ENCODE results near the gene PRM3.

PRM3 gene

DNA sequence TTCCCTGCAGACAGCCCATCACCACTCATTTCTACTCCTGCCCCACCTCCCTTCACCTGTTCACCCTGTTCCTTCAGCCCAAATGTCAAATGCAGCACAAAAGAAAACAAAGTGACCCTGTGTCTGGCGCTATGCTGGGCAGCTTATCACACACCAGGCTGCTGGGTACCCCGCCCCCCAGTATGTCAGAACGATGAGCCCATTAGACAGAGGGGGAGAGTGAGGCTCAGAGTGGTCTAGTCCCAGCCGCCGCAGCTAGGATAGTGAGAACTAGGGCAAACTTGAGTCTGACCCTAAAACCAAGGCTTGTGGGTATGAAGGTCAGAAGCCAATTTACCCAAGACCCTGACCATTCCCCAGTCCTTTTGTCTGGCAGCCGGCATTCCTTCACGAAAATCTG lies 8.3 kb downstream of the PRM3 start:
- no peak overlapping the region for H3K4me3 ChIP-seq (ENCODE audit: low read length)
- no peak for DNase-seq (ENCODE audit: low read depth, low spot score)

DNA sequence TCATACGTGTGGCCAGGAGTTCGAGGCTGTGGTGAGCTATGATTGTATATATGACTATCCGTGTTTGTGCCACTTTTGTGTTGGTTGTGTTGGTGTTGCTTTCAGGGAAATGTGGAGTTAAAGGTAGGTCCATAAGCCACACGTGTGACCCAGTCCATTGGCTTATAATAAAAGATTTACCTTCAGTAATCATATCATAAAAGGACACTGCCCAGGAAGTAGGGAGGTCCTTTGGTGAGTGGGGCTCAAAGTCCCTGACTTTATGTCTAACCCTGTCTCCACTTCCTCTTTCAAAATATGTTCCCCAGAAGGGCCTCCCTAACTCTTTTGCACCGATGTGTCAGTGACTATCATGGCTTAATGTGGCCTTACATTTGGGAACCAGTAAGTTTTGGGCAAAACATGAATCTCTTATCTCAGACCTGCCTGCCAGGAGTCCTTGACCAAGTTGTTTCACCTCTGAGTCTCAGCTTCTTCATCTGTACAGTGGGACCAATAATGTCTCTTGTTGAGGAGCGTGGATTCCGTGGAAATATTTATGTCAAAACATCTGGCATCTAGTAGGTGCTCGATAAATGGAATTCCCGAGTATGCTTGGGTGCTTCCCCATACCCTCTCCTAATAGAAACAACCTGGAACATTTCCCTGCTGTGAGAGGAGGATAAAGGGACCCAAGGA lies 9.1 kb downstream of the PRM3 start:
- no peak for DNase-seq (ENCODE audit: low read depth, low spot score)

DNA sequence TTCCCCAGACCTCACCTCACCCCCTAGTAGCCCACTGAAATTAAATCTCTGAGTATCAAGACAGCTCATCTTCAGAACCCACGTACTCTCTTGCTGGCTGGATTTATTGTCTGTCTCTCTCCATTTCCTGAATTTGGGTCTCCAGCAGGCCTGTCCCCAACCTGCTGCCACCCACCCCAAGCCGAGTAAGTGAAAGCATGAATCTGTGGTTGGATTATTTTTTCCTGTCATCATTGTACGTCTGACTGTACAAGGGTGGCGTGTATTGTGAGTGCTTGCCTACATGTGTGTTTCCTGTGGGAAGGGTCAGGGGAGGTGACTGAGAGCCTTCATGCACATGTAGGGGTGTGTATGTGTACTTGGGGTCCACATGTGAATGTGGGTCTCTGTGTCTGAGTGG lies 9.7 kb downstream of the PRM3 start:
- no peak overlapping the region for H3K4me3 ChIP-seq (ENCODE audit: low read length)
- peak; percentile 27 for DNase-seq (ENCODE audit: low read depth, low spot score)

More for the DNA sequence above, 9.1 kb downstream of the PRM3 start:
- no peak overlapping the region for H3K4me3 ChIP-seq (ENCODE audit: low read length)

DNA sequence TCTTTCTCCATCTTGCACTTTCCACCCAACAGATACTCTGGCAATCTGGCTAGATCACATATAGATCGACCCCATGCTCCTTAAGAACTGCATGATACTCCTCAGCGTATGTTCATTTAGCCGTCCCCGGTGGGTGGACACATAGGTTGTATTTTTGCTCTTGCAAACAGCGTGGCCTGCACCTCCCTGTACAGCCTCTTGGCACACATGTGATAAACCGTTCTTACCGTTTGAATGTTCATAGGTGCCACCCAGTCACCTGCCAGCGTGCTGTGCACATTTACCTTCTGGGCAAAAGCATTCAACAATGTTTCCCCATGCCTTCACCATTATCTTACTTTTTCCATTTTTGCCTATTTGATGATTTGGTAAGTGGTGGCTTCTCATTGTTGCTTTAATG lies 10.5 kb downstream of the PRM3 start:
- no peak for DNase-seq (ENCODE audit: low read depth, low spot score)
- no peak overlapping the region for H3K4me3 ChIP-seq (ENCODE audit: low read length)

DNA sequence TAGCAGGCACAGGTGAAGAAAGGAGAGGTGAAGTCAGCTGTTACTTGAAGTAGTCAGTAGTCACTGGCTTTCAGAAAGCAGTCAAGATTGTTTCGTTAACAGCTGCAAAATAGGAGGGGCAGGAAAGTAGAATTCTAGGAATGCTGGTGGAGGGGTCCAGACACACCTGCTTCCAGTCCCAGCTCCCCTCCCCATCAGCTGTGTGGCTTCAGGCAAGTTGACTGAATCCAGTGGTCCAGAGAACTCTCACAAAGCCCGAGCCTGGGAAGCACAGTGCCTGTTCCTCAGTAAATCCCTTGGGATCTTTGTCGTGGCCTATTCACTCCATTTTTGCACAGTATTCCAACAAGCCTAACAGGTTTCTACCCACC lies 12.8 kb downstream of the PRM3 start:
- no peak for DNase-seq (ENCODE audit: low read depth, low spot score)

DNA sequence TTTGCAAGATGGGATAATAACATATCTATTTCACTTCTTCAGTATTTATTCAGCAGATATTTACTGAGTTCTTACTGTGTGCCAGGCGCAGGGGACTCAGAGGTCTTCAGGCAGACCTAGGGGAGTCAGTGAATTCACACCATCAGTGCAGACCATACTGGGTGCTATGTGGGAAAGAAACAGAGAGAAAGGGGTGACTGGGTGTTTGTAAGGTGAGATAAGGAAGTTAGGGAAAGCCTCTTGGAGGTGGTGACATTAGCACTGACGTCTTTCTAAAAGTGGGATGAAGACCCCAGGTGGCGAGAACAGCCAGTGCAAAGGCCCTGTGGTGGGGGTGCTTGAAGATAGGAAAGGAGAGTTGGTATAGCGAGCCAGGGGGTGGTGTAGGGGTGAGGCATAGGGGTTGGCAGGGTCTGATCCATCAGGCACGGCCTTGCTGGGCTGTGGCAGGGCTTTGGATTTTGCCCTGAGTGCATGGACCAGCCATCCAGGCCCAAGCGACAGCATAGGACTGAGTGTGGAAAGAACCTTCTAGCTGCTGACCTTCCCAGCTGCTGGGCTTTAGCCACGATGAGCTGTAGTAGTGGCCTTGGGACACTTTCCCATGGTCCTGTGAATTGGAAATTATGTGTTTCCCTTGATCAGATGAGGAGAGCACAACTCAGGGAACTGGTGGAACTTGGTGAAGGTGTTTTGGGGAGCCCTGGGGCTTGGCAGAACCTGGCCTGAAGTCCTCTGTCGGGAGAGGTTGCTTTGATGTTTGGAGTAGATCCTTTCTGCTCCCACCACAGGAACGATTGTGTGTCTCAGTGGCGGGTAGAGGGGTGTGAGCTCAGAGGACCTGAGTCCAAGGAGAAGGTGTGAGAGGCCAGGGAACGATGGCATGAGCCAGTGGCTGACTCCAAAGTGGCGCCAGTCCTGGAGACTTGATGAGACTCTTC lies 13.5 kb downstream of the PRM3 start:
- DNase-seq (ENCODE audit: low read depth, low spot score): no peak
- no peak overlapping the region for H3K4me3 ChIP-seq (ENCODE audit: low read length)

More for the DNA sequence above, 12.8 kb downstream of the PRM3 start:
- no peak overlapping the region for H3K4me3 ChIP-seq (ENCODE audit: low read length)

DNA sequence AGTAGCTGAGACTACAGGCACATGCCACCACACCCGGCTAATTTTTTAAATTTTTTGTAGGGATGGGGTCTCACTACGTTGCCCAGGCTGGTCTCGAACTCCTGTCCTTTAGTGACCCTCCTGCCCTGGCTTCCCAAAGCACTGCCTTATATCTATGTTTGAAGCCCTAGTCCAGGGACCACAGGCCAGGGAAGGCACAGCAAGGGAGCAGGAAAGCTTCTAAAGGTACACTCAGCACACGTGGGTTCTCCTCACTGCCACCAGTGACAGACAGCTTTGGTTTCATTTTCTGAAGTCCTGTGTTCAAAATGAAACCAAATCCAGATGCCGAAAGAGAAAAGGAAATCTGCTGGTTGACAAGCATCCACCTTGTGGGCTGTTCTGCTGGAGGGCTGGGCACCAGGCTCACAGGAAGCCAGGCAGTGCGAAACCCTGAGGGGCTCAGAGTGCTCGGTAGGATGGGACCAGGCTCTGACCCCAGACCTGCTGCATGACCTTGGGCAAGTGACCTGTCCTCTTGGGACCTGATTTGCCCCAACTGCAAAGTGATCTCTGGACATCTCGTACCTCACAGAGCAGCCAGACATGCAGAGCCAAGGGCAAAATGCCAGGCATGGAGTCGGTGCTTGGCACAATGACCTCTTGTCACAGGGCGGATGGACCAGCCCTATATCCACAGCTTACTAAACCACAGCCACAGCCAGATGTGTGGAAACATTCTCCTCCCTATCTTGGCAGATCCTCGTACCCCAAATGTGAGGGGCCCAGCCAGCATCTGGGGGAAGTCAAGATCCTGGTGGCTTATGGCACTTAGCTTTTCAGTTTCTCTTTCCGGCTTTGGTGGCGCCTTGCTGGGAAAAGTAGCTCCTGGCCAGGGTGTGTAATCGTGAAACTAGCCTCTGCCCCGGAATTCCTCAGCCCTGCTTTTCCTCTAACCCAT lies 14.6 kb downstream of the PRM3 start:
- peak; percentile 79 for DNase-seq (ENCODE audit: low read depth, low spot score)
- H3K4me3 ChIP-seq (ENCODE audit: low read length): no peak overlapping the region

DNA sequence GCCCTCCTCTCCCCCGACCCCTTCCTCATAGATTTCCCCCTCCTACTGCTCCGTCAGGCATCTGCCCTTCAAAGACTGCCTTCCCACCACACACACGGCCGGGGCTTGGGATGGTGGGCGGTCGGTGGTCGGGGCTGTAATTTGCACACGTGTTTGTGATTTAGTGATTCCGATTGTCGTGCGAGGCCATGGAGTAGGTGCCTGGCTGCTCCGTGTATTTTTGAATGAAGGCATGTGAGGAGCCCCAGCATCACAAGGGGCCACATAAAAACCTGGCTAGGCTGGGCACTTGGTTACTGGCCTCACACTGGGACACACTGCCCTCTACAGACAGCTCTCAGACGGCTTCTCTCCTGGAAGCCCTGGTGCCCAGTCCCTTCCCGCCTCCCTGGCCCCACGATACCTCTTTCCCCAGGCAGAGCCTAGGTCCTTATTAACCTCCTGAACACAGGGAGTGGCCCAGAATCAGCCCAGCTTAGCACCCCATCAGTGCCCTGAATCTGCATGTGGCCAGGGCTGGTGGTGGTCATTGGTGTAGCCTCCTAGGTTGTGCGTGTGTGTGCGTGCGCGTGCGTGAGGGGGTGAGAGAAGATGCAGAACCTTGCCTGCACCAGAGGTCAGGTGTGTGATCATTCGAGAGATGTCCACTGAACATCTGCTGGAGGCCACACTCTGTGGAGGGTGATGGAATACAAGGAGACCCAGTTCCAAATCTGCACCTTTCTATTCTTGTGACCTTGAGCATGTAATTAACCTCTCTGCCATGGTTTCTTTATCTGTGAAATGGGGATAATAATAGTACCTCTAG lies 16.1 kb downstream of the PRM3 start:
- peak overlapping the region; percentile 81 for H3K4me3 ChIP-seq (ENCODE audit: low read length)
- DNase-seq (ENCODE audit: low read depth, low spot score): peak; percentile 52

DNA sequence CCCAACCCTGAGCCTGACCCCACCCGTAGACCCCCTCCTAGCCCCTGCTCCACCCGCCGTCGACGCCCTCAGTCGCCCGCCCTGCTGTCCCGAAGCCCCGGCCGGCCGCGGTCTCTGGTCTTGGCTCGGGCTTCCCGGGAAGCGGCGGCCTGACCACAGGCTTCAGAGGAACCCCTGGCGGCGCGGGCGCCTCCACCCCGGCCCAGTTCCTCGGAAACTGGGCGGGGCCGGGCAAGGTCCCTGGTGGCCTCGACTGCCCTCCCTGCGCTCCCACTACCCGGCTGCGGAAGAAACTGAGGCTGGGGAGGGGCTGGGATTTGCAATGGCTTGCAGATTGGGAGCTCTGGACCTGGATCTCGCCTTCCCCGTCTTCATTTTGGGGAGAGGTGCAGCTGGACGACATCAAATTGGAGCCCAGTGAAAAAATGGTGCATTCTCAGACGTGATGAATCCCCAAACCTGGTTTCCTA lies 16.7 kb downstream of the PRM3 start:
- no peak for DNase-seq (ENCODE audit: low read depth, low spot score)
- H3K4me3 ChIP-seq (ENCODE audit: low read length): peak overlapping the region; percentile 81

DNA sequence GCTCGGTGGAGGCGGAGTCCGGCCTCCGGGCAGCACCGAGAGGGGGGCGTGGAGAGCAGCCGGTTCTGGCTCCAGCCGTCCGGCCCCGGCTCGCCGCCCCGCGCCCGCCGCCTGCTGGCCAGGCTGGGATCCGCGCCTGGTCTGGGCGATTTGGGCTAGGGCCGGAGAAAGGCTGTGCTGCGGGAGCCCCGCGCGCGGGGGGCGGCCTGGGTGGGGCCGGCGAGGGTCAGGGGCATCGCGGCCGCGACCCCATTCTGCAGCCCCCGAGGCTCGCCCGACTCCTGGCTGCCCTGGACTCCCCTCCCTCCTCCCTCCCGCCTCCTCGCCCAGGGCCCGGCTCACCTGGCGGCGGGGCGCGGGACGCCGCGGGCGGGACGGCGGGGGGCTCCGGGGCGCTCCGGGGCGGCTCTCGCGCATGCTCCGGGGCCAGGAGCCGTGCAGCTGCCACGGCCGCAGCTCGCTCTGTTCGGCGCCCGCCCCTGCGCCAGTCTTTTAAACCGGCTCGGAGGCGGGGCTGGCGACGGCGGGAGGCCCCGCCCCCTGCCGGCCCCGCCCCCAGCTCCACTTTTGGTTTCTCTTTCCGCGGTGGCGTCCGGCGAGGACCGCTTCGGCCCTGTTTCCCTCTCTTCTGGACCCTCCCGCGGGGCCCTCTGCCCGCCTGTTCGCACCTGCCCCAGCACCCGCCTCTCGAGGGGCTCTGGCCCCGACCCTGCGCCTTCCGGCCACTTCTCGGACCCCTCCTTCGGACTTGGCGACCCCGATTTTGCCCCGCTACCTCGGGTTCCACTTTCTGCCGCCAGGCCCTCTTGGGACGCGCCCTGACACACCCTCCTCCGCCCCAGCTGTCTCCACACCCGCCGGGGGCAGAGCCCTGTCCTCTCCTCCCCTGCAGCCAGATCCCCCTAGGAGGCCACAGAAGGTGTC lies 17.4 kb downstream of the PRM3 start, which contains the start of gene SOCS1:
Gene SOCS1, minus strand, starts transcription at position 468 of the 924 bp plus-strand sequence. CDS start 726 bp downstream, outside the sequence.
- H3K4me3 ChIP-seq (ENCODE audit: low read length): peak within 1 kb of the TSS; percentile 81
- DNase-seq (ENCODE audit: low read depth, low spot score): peak; percentile 66

DNA sequence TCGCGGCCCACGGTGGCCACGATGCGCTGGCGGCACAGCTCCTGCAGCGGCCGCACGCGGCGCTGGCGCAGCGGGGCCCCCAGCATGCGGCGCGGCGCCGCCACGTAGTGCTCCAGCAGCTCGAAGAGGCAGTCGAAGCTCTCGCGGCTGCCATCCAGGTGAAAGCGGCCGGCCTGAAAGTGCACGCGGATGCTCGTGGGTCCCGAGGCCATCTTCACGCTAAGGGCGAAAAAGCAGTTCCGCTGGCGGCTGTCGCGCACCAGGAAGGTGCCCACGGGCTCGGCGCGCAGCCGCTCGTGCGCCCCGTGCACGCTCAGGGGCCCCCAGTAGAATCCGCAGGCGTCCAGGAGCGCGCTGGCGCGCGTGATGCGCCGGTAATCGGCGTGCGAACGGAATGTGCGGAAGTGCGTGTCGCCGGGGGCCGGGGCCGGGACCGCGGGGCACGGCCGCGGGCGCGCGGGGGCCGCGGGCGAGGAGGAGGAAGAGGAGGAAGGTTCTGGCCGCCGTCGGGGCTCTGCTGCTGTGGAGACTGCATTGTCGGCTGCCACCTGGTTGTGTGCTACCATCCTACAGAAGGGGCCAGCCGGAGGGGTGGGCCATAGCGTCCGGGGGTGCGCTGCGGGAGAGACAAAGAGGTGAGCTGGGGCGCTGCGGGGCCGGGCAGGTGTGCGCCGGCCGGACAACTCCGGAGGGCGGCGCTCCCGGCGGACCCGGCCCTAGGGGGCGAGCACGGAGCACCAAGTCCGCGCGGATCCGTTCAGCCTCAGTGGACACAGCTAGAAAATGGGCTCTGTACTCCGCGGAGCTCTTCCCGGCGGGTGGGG lies 18.3 kb downstream of the PRM3 start:
- DNase-seq (ENCODE audit: low read depth, low spot score): no peak
- H3K4me3 ChIP-seq (ENCODE audit: low read length): peak overlapping the region; percentile 58

DNA sequence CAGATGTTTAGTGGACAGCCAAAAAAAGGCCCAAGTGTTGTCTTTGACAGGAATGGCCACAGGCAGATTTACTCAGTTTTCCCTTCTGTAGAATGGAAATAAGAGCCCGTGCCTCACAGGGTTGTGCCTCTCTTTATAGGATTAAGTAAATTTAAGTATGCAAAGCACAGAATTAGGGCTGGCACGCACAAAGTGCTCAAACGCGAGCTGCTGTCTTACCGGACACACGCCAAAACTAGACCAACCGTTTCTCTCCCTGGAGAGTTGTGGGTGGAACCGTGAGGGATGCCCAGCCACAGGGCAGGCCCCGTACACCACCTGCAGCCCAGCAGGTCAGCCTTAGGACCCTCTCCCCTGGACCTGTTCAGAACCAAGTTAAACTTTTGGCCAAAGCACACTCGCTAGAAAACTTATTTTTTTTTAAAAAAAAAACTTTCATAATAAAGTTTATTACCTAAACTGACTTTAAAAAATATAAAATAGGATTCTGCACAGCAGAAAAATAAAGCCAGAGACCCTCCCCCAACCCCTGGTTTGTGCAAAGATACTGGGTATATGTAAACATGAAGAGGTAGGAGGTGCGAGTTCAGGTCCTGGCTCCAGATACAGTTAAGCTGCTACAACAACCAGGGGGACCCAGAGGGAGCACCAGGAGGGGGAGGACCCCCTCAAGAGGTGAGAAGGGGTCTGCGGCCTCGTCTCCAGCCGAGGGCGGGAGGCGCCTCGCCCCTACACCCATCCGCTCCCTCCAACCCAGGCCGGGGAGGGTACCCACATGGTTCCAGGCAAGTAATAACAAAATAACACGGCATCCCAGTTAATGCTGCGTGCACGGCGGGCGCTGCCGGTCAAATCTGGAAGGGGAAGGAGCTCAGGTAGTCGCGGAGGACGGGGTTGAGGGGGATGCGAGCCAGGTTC lies 19.2 kb downstream of the PRM3 start:
- DNase-seq (ENCODE audit: low read depth, low spot score): no peak
- H3K4me3 ChIP-seq (ENCODE audit: low read length): no peak overlapping the region

DNA sequence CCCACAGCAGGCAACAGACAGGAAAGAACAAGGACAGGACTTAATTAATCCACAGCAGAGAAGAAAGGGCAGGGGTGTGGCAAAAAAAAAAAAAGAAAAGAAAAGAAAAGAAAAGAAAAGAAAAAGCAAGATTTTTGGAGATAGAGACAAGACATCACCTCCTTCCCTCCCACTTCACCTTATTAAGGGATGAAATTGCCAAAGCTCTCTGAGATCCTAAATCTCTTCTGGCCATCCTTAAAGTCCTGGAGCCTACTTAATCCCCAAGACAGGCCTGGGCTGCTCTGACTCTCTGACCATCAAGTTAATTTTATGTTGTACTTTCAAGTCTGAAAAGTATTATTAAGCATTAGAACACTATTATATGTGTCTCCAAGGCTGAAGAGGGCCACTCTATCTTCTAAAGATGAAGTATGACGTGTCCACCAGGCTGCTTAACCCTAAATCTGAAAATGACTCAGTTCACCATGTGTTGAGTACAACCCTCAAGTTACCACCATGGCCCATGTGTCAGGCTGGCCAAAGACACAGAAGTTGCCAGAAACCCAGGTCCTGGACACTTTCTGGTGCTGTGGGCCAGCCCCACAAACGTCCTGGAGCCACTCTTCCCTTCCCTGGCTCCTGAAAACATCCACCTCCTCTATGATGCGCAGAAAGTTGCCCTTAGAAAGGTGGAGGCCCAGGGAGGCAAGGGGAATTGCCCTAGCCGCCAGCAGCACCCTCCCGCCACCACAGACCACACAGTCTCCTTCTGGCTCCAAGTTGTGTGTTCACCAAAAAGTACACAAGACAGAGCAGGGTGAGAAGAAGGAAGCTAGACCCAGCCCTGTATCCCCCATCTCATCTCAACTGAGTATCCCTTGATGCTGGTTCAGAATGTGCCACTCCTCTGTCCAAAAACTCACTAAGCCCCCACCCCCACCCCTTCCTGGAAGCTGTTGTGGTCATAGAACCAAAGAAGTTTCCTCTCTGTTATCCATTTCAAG lies 20.1 kb downstream of the PRM3 start:
- no peak overlapping the region for H3K4me3 ChIP-seq (ENCODE audit: low read length)
- no peak for DNase-seq (ENCODE audit: low read depth, low spot score)

DNA sequence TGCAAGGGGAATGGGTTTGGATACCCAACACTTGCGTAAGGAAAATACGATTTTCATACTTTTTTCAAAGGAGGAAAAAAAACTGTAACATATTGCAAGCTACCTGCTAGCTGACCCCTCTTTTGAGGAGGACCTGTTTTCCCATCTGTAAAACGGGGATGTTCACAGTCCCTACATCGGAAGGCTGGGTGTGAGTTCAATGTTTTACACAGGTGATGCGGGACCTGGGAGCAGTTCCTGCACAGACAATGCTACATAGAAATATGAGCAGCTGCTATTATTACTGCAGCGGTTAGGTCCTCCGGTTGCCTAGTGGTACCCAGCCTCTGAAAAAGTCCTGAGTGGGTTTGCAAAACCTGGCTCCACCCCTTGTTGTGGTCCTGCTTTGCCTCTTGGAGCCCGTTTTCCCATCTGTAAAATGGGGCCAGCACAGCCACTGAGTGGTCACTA lies 20.9 kb downstream of the PRM3 start:
- DNase-seq (ENCODE audit: low read depth, low spot score): no peak
- no peak overlapping the region for H3K4me3 ChIP-seq (ENCODE audit: low read length)
